ENCODE measurements around the gene NFATC1.

DNA sequence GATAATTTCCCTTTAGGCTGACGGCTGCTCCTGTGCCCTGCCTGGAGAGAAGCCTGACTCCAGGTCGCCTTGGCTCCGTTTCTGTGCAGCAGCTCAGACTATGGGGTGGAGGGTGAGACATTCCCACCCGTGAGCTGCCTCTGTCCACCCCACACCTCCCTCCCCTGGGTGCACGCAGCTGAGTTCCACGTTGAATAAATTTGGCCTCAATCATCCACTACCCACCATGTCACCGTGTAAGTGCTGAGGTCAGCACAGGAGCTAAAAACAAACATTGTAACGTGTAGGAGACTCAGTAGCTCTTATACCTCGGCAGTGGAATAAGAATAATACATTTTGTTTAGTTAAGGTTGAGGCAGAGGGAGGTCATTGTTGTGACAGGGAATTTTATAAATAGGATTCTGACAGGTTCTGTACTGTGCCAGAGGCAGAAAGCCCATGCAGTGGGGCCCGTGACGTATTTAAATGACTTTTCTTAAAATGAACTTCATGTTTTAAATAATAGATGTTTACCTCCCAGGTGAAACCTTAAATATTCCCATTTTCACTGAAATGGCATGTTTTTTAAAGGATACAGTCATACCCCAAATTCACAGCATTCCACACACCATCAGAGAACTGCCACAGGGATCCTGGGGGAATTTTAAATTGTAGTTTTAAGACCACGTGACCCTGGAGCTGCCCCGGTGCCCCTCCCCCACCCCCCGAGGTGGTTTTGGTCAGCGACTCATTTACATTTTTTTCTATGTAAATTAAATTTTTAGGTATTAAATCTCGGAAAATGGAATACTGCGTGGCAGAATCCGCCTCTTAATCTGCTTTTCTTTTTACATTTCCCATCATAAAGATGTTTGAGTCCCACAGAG is 50.2 kb downstream of the NFATC1 start:
- TF ChIP-seq, protein P1, sequence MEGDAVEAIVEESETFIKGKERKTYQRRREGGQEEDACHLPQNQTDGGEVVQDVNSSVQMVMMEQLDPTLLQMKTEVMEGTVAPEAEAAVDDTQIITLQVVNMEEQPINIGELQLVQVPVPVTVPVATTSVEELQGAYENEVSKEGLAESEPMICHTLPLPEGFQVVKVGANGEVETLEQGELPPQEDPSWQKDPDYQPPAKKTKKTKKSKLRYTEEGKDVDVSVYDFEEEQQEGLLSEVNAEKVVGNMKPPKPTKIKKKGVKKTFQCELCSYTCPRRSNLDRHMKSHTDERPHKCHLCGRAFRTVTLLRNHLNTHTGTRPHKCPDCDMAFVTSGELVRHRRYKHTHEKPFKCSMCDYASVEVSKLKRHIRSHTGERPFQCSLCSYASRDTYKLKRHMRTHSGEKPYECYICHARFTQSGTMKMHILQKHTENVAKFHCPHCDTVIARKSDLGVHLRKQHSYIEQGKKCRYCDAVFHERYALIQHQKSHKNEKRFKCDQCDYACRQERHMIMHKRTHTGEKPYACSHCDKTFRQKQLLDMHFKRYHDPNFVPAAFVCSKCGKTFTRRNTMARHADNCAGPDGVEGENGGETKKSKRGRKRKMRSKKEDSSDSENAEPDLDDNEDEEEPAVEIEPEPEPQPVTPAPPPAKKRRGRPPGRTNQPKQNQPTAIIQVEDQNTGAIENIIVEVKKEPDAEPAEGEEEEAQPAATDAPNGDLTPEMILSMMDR (IDR thresholded peaks at IDR 0.05; ENCODE audit: poor library complexity) = no peak
- no peak for TF ChIP-seq EZH2 (IDR thresholded peaks at IDR 0.05; ENCODE audit: borderline replicate concordance)
